ENCODE data around the gene ATF7. TPM values are rescaled to one million over a fixed set of nuclear protein-coding genes. Genes with fewer than 3 reads are reported as not detected.

ATF7 gene
- total RNA-seq, 2 donors from 2014 or later = 22.1 to 24.7 TPM

DNA sequence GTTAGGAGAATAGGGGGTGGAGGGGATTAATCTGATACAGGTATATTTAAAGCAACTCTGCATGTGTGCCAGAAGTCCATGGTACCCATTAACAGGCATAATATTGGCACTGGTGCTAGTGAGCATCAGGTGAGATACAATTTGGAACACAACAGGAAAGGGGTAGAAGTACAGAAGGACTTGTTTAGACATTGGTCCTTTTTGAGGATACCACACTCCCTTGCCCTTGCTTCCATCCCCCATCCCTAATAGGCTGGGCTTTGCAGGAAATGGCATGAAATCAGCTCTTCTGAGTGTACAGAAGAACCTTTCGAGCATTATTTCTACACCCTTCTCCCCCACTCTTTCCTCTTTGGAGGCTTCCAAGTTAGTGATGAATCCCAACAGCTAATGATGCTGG is 157.9 kb downstream of the ATF7 start:
- Histone ChIP-seq H3K4me1 (peaks cover 0 to 64% of the 10 kb centered on the region in 2 donors), H3K27me3 (no peaks in the 10 kb centered on the region), H3K36me3 (peaks cover 98% of the 10 kb centered on the region), H3K9me3 (no peaks in the 10 kb centered on the region), H3K4me3 (no peak overlapping the region), H3K27ac (no peak overlapping the region)
- no peak for DNase-seq (ENCODE audit: low spot score)
- TF ChIP-seq CTCF (IDR thresholded peaks at IDR 0.05) = no peak

DNA sequence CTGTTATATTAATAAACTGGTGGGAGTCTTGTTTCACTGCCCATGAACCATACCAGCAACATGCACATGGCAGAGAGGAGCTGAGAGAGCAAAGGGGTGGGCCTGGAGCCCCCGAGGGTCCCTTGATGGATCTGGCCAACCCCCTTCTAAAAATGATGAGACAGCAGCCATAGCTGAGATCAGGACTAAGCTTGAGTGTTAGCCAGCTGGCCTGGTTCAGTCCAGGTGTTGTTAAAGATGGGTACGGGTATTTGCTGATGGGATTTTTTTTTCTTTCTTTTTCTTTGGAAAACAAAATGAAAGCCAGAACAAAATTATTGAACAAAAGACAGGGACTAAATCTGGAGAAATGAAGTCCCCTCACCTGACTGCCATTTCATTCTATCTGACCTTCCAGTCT is 158.3 kb downstream of the ATF7 start:
- H3K27ac ChIP-seq = no peak overlapping the region
- no peaks in the 10 kb centered on the region for H3K9me3 ChIP-seq
- no peak overlapping the region for H3K4me3 ChIP-seq
- no peaks in the 10 kb centered on the region for H3K27me3 ChIP-seq
- no peak for DNase-seq (ENCODE audit: low spot score)
- TF ChIP-seq CTCF (IDR thresholded peaks at IDR 0.05) = no peak
- peaks cover 0 to 64% of the 10 kb centered on the region in 2 donors for H3K4me1 ChIP-seq
- H3K36me3 ChIP-seq = peaks cover 100% of the 10 kb centered on the region

- no peaks in the 10 kb centered on the region for H3K27me3 ChIP-seq
- H3K4me3 ChIP-seq = no peak overlapping the region
- H3K27ac ChIP-seq = no peak overlapping the region
- DNase-seq (ENCODE audit: low spot score) = no peak
- TF ChIP-seq CTCF (IDR thresholded peaks at IDR 0.05) = no peak
- H3K4me1 ChIP-seq = peaks cover 0 to 64% of the 10 kb centered on the region in 2 donors
- no peaks in the 10 kb centered on the region for H3K9me3 ChIP-seq
- peaks cover 100% of the 10 kb centered on the region for H3K36me3 ChIP-seq
Observed at GRCh38 chr12:53467082-53467481, 159.1 kb downstream of the ATF7 start.

DNA sequence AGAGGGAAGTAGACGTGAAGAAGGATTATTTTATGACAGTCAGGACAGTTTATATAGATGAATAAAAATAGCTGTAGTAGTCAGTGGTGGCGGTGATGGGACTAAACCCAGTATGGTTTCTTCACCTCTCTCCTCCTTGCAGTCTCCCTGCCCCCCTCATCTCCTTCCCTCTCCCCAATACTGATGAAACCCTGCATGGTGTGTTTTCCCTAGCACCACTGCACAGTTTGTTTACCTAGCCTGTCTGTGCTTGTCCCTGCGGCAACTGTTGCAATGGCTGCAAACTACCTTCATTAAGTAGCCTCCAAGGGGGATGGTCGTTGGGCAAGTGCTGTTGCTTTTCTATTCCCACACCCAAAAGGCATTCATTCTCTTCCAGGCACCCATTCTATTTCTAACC is 159.5 kb downstream of the ATF7 start:
- Histone ChIP-seq H3K4me1 (peaks cover 0 to 64% of the 10 kb centered on the region in 2 donors), H3K9me3 (no peaks in the 10 kb centered on the region), H3K36me3 (peaks cover 100% of the 10 kb centered on the region), H3K27ac (no peak overlapping the region), H3K27me3 (no peaks in the 10 kb centered on the region), H3K4me3 (no peak overlapping the region)
- TF ChIP-seq CTCF (IDR thresholded peaks at IDR 0.05) = no peak
- DNase-seq (ENCODE audit: low spot score) = no peak

GRCh38 chr12:53465679-53466078 is 160.5 kb downstream of the ATF7 start:
- H3K4me3 ChIP-seq = no peak overlapping the region
- no peak for TF ChIP-seq CTCF (IDR thresholded peaks at IDR 0.05)
- H3K36me3 ChIP-seq = peaks cover 100% of the 10 kb centered on the region
- no peak for DNase-seq (ENCODE audit: low spot score)
- no peaks in the 10 kb centered on the region for H3K27me3 ChIP-seq
- H3K27ac ChIP-seq = no peak overlapping the region
- no peaks in the 10 kb centered on the region for H3K9me3 ChIP-seq
- peaks cover 0 to 64% of the 10 kb centered on the region in 2 donors for H3K4me1 ChIP-seq

DNA sequence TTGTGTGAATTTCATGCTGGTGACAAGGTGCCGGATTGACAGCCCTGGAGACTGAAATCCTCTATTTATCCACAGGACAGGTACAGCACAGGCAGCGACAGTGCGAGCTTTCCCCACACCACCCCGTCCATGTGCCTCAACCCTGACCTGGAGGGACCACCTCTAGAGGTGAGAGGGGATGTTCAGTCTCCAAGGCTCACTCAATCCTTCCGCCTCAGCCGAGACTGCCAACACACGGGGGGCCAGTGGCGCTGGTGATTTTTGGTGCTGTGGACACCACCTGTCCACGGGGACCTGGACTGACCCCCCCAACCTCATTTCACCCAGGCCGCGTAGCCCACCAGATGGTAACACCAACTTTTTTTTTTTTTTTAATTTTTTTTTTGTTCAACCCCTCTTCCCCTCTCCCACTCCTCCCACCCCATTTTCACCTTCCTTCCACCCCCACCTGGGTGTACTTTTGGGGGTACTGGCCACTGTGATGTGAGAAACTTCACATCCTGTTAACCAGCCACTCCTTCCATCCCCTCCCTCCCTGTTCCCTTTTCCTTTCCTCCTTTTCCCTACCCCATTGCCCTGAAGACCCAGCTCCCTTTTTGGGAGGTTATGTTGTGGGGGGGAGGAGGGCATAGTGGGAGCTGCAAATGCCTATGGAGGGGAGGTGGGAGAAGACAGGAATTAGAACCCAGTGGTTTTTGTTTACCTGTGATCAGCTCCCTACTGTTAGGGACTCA is 161.3 kb downstream of the ATF7 start:
- peaks cover 0 to 71% of the 10 kb centered on the region in 2 donors for H3K4me1 ChIP-seq

More for the DNA sequence above, 161.3 kb downstream of the ATF7 start:
- no peaks in the 10 kb centered on the region for H3K9me3 ChIP-seq
- H3K27me3 ChIP-seq = no peaks in the 10 kb centered on the region
- H3K27ac ChIP-seq = no peak overlapping the region
- peaks cover 100% of the 10 kb centered on the region for H3K36me3 ChIP-seq
- no peak for TF ChIP-seq CTCF (IDR thresholded peaks at IDR 0.05)
- no peak for DNase-seq (ENCODE audit: low spot score)
- H3K4me3 ChIP-seq = no peak overlapping the region

Data from right atrium auricular region (tissue), 2 donors.